Kidney (tissue), 14 donors: Measurements from ENCODE around the gene FMO4. TPM values are rescaled to one million over a fixed set of nuclear protein-coding genes. Genes with fewer than 3 reads are reported as not detected.

ENCODE experiments used
- DNase-seq, 5 donors: peaks; one replicate each; pipeline ENCODE4 v3.0.0-alpha.2; 2013 to 2020
- FAIRE-seq: peaks from 2 replicates; lab custom pipeline; 2012; peaks lifted over from hg19 to GRCh38; lab: Jason Lieb, UNC
- H3K27ac ChIP-seq, 2 donors: one replicate each; pipeline ENCODE4 v1.7.0; 2013; ENCODE audit warnings: low read depth in 2 of 2, low read length in 2 of 2, inconsistent platforms in 1 of 2
- H3K27me3 ChIP-seq: one replicate; pipeline ENCODE4 v1.7.1; 2013; ENCODE audit warnings: low read length, inconsistent platforms; ENCODE audit not compliant: control insufficient read depth, insufficient read depth
- H3K36me3 ChIP-seq, 3 donors: one replicate each; pipeline versions ENCODE4 v1.7.0 to v1.7.1; 2013; ENCODE audit warnings: low read length in 3 of 3, control low read depth in 1 of 3, inconsistent platforms in 1 of 3; ENCODE audit not compliant: insufficient read depth in 3 of 3, control insufficient read depth in 2 of 3
- H3K4me1 ChIP-seq, 3 donors: one replicate each; pipeline versions ENCODE4 v1.7.0 to v1.7.1; 2013; ENCODE audit warnings: low read length in 3 of 3, inconsistent platforms in 1 of 3, low read depth in 1 of 3; ENCODE audit not compliant: control insufficient read depth in 2 of 3, insufficient read depth in 2 of 3
- H3K4me3 ChIP-seq, 3 donors: one replicate each; pipeline versions ENCODE4 v1.7.0 to v1.8.1; 2013; ENCODE audit warnings: low read length in 3 of 3, control low read depth in 1 of 3, inconsistent platforms in 1 of 3
- H3K9ac ChIP-seq, 3 donors: one replicate each; pipeline versions ENCODE4 v1.7.0 to v1.7.1; 2013; ENCODE audit warnings: low read length in 3 of 3, control low read depth in 1 of 3, inconsistent platforms in 1 of 3
- H3K9me3 ChIP-seq, 3 donors: one replicate each; pipeline versions ENCODE4 v1.7.0 to v1.7.1; 2013; ENCODE audit warnings: low read length in 3 of 3, control low read depth in 1 of 3, inconsistent platforms in 1 of 3; ENCODE audit not compliant: control insufficient read depth in 2 of 3, insufficient read depth in 1 of 3
- intact Hi-C: fragments of 100-400 bp; cut with DNase I; formaldehyde crosslinking; loops from one replicate; pipeline ENCODE4 v1.11.1; 2022
- polyA plus RNA-seq: library from polyadenylated mRNA; stranded (reverse); fragments of 350-450 nt; fragmentation: Illumina TruSeq; extraction: RNeasy Lipid Tissue Mini Kit (QIAGEN cat#74804); gene quantifications from one replicate; pipeline ENCODE4 v1.2.3, GENCODE V29; 2014; ENCODE audit warnings: low read depth, low replicate concordance; ENCODE audit not compliant: insufficient read depth
- total RNA-seq: library from RNA; stranded (reverse); fragmentation: NEBNext Ultra II Directional; extraction: Animal tissue kit (Norgen Biotek cat#: 25700); gene quantifications from one replicate; pipeline ENCODE4 v1.2.1, GENCODE V29; 2021
- TF ChIP-seq, protein P1 (sequence below): IDR thresholded peaks from 3 replicates; pipeline ENCODE4 v1.5.1; 2012; ENCODE audit warnings: mild to moderate bottlenecking, moderate library complexity, borderline replicate concordance; ENCODE audit not compliant: insufficient read depth; ENCODE audit errors: extremely low read depth
- donor health status: control.
- donor health status: control.
- donor health status: control.
- donor health status: control.
- donor health status: control.
- donor health status: DM: yes; HTN: yes; CAD: no.
- donor health status: Normal renal cell carcinoma (clear cell type).

FMO4 gene
- total and polyA plus RNA-seq, 2 donors from 2014 or later = 10.6 to 25.8 TPM

DNA sequence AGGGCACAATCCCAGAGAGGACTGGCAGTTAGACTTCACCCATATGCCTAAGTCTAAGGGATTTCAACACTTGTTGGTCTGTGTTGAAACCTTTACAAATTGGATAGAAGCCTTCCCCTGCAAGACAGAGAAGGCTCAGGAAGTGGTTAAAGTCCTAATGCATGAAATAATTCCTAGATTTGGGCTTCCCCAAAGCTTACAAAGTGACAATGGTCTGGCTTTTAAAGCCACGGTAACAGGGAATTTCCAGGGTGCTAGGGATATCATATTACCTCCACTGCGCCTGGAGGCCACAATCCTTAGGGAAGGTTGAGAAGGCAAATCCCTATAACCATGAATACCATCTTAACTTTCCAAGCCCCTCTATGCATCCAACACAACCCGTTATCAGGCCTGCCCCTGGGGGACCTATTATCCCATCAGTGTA, 3.3 kb upstream of the FMO4 start:
- no peaks in the 10 kb centered on the region for H3K9me3 ChIP-seq
- H3K4me3 ChIP-seq = no peak overlapping the region
- H3K27ac ChIP-seq = no peak overlapping the region
- TF ChIP-seq, protein P1, sequence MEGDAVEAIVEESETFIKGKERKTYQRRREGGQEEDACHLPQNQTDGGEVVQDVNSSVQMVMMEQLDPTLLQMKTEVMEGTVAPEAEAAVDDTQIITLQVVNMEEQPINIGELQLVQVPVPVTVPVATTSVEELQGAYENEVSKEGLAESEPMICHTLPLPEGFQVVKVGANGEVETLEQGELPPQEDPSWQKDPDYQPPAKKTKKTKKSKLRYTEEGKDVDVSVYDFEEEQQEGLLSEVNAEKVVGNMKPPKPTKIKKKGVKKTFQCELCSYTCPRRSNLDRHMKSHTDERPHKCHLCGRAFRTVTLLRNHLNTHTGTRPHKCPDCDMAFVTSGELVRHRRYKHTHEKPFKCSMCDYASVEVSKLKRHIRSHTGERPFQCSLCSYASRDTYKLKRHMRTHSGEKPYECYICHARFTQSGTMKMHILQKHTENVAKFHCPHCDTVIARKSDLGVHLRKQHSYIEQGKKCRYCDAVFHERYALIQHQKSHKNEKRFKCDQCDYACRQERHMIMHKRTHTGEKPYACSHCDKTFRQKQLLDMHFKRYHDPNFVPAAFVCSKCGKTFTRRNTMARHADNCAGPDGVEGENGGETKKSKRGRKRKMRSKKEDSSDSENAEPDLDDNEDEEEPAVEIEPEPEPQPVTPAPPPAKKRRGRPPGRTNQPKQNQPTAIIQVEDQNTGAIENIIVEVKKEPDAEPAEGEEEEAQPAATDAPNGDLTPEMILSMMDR = no peak
- intact Hi-C loops = no loop called here
- no peak overlapping the region for H3K9ac ChIP-seq
- peaks cover 0 to 4% (median 0%) of the 10 kb centered on the region in 3 donors for H3K4me1 ChIP-seq
- FAIRE-seq = no peak
- H3K27me3 ChIP-seq = no peaks in the 10 kb centered on the region
- DNase-seq = no peak
- no peaks in the 10 kb centered on the region for H3K36me3 ChIP-seq

DNA sequence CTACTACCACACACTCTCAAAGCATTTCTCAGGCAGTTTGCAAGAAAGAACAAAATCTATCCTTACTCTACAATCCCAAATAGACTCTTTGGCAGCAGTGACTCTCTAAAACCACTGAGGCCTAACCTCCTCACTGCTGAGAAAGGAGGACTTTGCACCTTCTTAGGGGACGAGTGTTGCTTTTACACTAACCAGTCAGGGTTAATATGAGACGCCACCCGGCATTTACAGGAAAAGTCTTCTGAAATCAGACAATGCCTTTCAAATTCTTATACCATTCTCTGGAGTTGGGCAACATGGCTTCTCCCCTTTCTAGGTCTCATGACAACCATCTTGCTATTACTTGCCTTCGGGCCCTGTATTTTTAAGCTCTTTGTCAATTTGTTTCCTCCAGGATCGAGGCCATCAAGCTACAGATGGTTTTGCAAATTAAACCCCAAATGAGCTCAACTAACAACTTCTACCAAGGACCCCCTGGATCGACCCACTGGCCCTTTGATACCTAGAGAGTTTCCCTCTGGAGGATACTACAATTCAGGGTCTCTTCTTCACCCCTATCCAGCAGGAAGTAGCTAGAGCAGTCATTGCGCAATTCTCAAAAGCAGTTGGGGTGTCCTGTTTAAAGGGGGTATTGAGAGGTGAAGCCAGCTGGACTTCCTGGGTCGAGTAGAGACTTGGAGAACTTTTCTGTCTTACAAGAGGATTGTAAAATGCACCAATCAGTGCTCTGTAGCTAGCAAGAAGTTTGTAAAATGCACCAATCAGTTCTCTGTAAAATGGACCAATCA, 2.0 kb upstream of the FMO4 start:
- FAIRE-seq = no peak
- intact Hi-C loops = no loop called here
- Histone ChIP-seq H3K27me3 (no peaks in the 10 kb centered on the region), H3K36me3 (no peaks in the 10 kb centered on the region), H3K27ac (peak overlapping the region; percentile 39 to 47), H3K4me3 (no peak overlapping the region), H3K9me3 (no peaks in the 10 kb centered on the region), H3K4me1 (peaks cover 0 to 4% (median 0%) of the 10 kb centered on the region in 3 donors), H3K9ac (no peak overlapping the region)
- TF ChIP-seq, protein P1 = no peak
- DNase-seq = peak in 1 of 5 donors; percentile 34

DNA sequence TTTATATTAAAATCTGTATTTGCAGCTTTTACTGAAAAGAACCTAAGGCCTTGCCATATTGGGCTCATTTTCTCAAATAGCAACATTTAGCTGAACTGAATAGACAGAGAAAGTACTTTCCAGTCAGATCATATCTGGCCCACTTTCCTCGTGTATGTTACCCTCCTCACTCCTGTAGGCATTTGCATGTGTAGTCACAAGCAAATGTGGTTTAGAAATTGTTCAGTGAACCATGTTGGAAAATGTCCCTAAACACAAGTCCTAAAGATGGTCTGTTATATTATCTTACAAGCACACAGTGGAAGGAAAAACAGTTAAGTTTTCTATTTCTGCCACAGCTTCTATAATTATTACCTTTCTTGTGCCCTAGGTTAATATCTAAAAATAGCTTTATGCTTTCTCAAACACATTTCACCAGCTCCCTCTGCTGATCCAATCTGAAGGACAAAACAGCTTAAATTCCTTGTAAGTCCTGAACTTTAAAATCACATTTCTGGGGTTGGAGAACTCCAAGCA, 606 bp upstream of the FMO4 start:
- no peak for DNase-seq
- no peaks in the 10 kb centered on the region for H3K27me3 ChIP-seq
- H3K9me3 ChIP-seq = no peaks in the 10 kb centered on the region
- peaks cover 0 to 4% (median 0%) of the 10 kb centered on the region in 3 donors for H3K4me1 ChIP-seq
- no peak for FAIRE-seq
- no peaks in the 10 kb centered on the region for H3K36me3 ChIP-seq
- peak overlapping the region in 2 of 3 donors; percentile 6 to 9 for H3K9ac ChIP-seq
- intact Hi-C loops = no loop called here
- peak overlapping the region; percentile 67 to 85 for H3K27ac ChIP-seq
- TF ChIP-seq, protein P1 = no peak
- peak overlapping the region in 2 of 3 donors; percentile 7 to 20 for H3K4me3 ChIP-seq
